K562 (cell line): ENCODE results near the gene POTEF.
"Not testable (repeated sequence)": the region's sequence is repeated elsewhere in the genome, so short reads cannot be mapped to it uniquely, and the experiment has no call there.

Experiments
- FOXJ3 ChIP-seq: sonication (generic); formaldehyde crosslinking; IDR thresholded peaks from 2 replicates; pipeline ENCODE4 v1.4.0; 2020; ENCODE audit warnings: mild to moderate bottlenecking, missing genetic modification reagents
- HDAC2 ChIP-seq: fragments of 450-650 bp; IDR thresholded peaks from 2 replicates; pipeline ENCODE4 v1.6.1; 2016; ENCODE audit warnings: mild to moderate bottlenecking
- HNRNPL ChIP-seq: fragments of 200-400 bp; formaldehyde crosslinking; IDR thresholded peaks from 2 replicates; pipeline ENCODE4 v1.6.1; 2017; ENCODE audit warnings: low read depth, mild to moderate bottlenecking, low read length
- TARDBP ChIP-seq: fragments of 450-650 bp; IDR thresholded peaks from 2 replicates; pipeline ENCODE4 v1.6.1; 2016
- XRCC3 ChIP-seq: fragments of 450-650 bp; IDR thresholded peaks from 2 replicates; pipeline ENCODE4 v1.6.1; 2017; ENCODE audit warnings: mild to moderate bottlenecking, moderate library complexity
- TF ChIP-seq, protein P1 (sequence below), 3 experiments: IDR thresholded peaks in 2 of 3; conservative IDR thresholded peaks in 1 of 3; 2 replicates each; pipeline ENCODE4 v1.5.1; 2011 to 2012; ENCODE audit warnings: low read length in 3 of 3, mild to moderate bottlenecking in 3 of 3, control low read depth in 2 of 3, improper control_type of control experiment in 1 of 3, inconsistent platforms in 1 of 3, low read depth in 1 of 3, mixed read lengths in 1 of 3, moderate library complexity in 1 of 3; ENCODE audit not compliant: insufficient read depth in 2 of 3

GRCh38 chr2:130148515-130148914 is 19.5 kb upstream of the POTEF start:
- TF ChIP-seq HDAC2; FOXJ3 (CRISPR knock-in tag); XRCC3; HNRNPL; TARDBP: not testable (repeated sequence)
- TF ChIP-seq, protein P1, sequence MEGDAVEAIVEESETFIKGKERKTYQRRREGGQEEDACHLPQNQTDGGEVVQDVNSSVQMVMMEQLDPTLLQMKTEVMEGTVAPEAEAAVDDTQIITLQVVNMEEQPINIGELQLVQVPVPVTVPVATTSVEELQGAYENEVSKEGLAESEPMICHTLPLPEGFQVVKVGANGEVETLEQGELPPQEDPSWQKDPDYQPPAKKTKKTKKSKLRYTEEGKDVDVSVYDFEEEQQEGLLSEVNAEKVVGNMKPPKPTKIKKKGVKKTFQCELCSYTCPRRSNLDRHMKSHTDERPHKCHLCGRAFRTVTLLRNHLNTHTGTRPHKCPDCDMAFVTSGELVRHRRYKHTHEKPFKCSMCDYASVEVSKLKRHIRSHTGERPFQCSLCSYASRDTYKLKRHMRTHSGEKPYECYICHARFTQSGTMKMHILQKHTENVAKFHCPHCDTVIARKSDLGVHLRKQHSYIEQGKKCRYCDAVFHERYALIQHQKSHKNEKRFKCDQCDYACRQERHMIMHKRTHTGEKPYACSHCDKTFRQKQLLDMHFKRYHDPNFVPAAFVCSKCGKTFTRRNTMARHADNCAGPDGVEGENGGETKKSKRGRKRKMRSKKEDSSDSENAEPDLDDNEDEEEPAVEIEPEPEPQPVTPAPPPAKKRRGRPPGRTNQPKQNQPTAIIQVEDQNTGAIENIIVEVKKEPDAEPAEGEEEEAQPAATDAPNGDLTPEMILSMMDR (IDR thresholded peaks at IDR 0.05 in 2 of 3, conservative IDR thresholded peaks at IDR 0.05 in 1 of 3; ENCODE audit: insufficient read depth in 2 of 3, low read depth in 1 of 3, low read length in 3 of 3) = not testable (repeated sequence)
